Smooth muscle cell of trachea (primary cell): ENCODE measurements around the gene UBE2D3. TPM values are rescaled to one million over a fixed set of nuclear protein-coding genes. Genes with fewer than 3 reads are reported as not detected.

Experiments
- total RNA-seq: library from RNA; depleted of rRNA; stranded (reverse); fragments of >200 nt; gene quantifications from 2 replicates; pipeline ENCODE4 v1.2.1, GENCODE V29; 2014

The UBE2D3 gene
- total RNA-seq, result 343 and 454 TPM in 2 replicates

DNA sequence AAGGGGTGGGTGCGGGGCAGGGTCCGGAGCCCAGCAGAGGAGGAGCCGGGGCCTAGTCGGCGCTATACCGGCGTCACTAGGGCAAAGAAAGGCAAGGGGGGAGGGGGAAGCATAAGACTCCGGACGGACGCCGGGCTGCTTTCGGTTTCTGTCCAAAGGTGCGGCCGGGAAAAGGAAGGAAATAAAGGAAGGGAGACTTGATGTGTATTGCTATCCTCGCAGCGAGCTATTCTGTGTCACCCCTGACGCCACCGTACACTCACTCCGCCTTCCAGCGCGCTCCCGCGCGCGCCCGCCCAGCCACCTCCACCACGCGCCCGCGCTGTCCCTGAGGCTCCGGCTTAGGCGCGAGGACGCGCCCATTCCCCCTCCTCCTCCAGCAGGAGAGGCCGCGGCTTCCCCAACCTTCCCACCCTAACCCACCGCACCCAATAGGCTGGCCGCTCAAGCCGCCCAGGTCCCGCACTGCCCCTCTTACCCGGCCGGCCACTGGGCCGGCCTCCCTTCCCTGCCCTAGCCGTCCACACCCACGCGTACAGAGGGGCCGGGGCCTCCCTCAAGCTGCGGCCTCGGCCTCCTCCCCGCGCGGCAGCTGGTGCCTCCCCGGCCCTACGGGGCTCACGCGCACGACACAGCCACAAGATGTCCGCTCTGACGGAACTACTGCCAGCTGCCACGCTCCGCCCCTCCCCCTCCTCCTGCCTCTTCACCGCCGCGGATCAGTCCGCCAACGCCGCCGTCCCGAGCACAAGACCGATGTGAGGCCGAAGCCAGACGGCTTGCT is at the start of gene UBE2D3:
TSS of gene UBE2D3 (minus strand) at position 662 of the 784 bp plus-strand sequence. CDS start 1,043 bp downstream, outside the sequence.

GRCh38 chr4:102868781-102869568 is 41.6 kb upstream of the UBE2D3 start, which contains the start of gene CISD2:
CISD2 (plus strand) TSS chr4:102868992; CDS start chr4:102869085, 93 bp downstream.

DNA sequence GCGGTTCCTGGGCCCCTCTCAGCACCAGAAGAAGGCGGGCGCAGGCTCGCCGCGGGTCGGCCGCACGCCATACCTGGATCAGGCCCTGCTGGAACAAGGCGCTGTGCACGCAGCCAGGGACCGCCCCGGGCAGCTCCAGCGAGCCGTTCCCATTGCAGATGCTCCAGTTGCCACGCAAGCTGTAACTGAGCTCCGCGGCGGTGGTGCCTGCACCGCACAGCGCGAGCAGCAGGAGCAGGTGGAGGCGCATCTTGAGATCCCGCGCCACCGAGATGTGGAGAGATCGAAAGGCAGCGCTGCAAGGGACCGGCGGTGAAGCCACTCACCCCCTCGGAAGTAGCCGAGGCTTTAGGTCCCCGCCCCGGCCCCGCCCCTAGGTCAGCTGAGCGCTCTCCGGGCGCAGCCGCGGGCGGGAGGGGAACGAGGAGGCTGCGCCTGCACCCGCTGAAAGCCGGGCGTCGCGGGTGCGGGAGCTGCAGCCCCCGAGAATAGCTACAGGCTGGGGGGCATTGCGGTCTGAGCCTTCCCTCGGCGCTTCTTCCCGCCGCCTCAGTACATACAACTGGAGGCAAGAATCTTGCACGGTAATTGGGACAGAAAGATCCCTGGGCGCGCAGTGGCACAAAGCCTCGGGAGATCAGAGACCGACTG is 66.6 kb downstream of the UBE2D3 start, which contains the start of gene MANBA:
TSS of gene MANBA (minus strand) at position 324 of the 651 bp plus-strand sequence. CDS start at position 250, 74 bp downstream.

Other genes with a start within 250 kb of the UBE2D3 start
- gene MANBA, start 66.6 kb downstream of the UBE2D3 start, total RNA-seq, result 56.6 and 107 TPM in 2 replicates
- gene CISD2, start 41.4 kb upstream of the UBE2D3 start, total RNA-seq, result 20.5 and 26.8 TPM in 2 replicates
- 1.6 and 1.7 TPM in 2 replicates for gene SLC9B1, start 192.2 kb upstream of the UBE2D3 start, total RNA-seq
- 14.1 and 15.2 TPM in 2 replicates for gene SLC9B2, start 249.2 kb upstream of the UBE2D3 start, total RNA-seq